Right renal pelvis (tissue), 4 donors: ENCODE data around the gene SERF2. TPM values are rescaled to one million over a fixed set of nuclear protein-coding genes. Genes with fewer than 3 reads are reported as not detected.
A peak's percentile ranks its signal among the peaks of the same experiment; 100 is the strongest.

ENCODE experiments used
- DNase-seq, 4 donors: peaks; one replicate each; pipeline ENCODE4 v3.0.0-alpha.2; 2013; ENCODE audit warnings: low read depth in 4 of 4, low spot score in 3 of 4, missing footprints in 1 of 4
- polyA plus RNA-seq, 4 donors: library from polyadenylated mRNA; unstranded; fragments of 120-200 nt; gene quantifications; one replicate each; pipeline ENCODE4 v1.2.1, GENCODE V29; 2013; ENCODE audit not compliant: insufficient read length in 4 of 4

The SERF2 gene
- 100 to 1,000 TPM; 602 to 717 (median 629) TPM for polyA plus RNA-seq

DNA sequence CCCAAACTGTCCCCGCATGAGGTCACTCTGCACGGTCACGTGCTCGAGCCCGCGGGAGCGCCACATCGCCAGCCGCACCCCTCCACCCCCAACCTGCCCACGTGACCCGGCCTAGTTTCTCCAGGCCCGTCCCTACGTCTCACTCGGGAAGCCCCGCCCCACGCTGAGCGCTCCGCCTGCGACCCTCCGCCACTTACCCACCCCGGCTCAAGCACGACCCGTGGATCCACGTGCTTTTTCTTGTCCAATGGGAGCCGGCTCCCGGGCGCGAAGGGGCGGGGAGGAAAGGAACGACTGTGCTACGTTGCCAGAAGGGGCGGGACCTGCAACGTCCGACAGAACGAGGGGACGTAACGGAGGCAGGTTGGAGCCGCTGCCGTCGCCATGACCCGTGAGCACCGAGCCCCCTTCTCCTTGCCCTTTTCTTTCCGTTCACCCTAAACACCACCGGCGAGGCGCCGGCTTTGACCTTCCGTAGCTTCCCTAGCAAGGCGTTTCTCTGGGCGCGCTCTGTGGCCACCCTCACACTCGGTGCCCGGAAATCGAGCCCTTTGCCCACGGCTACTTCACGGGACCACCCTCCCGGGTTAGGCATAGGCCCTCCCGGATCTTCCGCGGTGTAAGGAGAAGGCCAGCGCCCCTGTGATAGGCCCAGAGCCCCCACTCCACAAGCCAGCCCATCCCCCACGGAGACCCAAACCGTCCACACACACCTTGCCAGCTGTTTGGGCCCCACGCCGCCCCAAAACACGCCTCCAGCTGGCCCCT lies at the start of gene SERF2:
TSS of gene SERF2 (plus strand) at position 328 of the 768 bp plus-strand sequence. CDS start at position 385, 57 bp downstream.
- DNase-seq, result peak; percentile 97 to 99 (median 98)

- DNase-seq, result peak; percentile 80 to 88 (median 82)
These were observed 45.7 kb upstream of the SERF2 start, which contains the start of gene PDIA3 for GRCh38 chr15:43746245-43746902. Gene PDIA3, plus strand, starts transcription at chr15:43746438. Its CDS starts 102 bp downstream, at chr15:43746540.

DNA sequence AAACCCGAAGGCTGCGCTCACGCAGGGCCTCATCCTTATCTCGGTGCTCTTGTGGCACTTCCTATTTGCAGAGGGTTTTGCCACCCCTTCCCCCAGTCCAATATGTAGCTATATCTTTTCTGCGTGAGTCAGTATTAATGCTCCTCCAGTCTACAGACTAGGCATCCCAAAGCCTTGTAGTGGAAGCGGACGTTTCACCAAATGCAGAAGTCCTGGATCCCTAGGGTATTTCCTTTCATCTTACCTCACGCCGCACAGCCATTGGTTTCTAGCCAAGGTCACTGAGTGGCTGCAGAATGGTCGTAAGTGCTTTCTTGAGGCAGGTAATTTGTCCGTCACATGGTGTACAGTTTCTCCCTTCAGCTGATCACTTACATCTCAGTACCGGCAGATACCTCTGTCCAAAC lies 45.2 kb upstream of the SERF2 start:
- peak in 2 of 4 donors; percentile 8 to 30 for DNase-seq

DNA sequence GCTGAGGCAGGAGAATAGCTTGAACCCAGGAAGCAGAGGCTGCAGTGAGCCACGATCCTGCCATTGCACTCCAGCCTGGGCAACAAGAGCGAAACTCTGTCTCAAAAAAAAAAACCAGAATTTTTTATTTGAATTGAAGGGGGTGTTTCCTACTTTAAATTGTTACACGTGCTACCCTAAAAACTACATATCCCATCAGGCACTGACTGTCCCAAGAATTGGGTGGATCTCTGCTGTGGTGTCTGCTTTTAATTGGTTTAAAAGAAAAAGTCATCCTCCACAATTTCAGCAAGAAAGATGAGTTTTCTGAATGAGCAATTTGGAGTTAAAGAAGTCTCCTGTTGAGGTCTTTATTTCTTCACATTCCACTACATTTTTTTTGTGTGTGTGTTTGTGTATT lies 43.7 kb upstream of the SERF2 start:
- no peak for DNase-seq

DNA sequence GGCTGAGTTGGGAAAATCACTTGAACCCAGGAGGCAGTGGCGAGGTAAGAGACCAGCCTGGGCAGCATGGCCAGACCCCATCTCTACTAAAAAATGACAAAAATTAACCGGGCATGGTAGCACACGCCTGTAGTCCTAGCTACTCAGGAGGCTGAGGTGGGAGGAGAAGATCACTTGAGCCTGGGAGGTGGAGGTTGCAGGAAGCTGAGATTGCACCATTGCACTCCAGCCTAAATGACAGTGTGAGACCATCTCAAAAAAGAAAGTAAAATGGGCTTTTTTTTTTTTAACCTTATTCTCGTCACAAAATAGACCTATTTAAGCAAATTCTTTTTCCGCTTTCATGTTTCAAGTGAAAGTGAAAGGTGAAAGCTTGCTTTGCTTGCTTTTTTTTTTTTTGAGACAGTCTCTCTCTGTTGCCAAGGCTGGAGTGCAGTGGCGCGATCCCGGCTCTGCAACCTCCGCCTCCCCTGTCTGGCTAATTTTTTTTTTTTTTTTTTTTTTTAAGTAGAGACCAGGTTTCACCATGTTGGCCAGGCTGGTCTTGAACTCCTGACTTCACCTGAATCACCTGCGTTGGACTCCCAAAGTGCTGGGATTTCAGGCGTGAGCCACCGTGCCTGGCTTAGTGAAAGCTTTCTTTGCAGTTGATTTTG lies 42.3 kb upstream of the SERF2 start:
- no peak for DNase-seq

DNA sequence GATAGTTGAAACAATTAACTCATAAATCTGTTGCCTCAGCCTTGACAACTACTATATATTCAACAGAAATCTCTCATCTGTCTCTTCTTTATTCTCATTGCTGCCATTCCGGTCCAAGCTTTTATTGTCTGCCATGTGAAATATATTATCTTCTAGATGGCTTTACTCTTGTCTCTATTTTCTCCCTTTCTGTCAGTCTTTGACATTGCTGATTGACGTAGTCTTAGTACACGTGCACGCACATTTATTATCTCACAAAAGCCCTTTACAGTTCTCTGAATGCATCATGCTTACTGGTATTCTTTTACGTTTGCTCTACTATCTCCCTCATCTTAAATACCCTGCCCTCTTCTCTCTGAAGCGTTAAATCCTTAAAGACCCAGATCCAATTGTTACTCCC lies 40.2 kb upstream of the SERF2 start:
- DNase-seq, result no peak

DNA sequence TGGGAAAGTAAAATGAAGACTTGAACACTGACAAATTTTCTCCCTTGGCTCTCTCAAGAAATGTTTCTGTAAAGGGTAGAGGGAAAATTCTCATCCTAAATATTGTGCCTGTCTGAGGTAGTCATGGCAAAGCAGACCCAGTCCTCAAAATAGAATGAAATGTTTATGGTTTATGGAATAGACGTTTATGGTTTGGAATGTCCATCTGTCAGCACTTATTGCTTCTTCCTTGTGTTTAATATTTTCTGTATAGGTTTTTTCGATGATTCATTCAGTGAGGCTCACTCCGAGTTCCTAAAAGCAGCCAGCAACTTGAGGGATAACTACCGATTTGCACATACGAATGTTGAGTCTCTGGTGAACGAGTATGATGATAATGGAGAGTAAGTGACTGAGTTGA lies 29.3 kb upstream of the SERF2 start:
- no peak for DNase-seq

- DNase-seq, result no peak
These were observed 28.2 kb upstream of the SERF2 start for GRCh38 chr15:43763819-43764446.

GRCh38 chr15:43769584-43770228 lies 22.4 kb upstream of the SERF2 start:
- no peak for DNase-seq

- DNase-seq, result no peak
These were observed 20.3 kb upstream of the SERF2 start for GRCh38 chr15:43771816-43772215.

- no peak for DNase-seq
These were observed 19.5 kb upstream of the SERF2 start for GRCh38 chr15:43772624-43773023.

DNA sequence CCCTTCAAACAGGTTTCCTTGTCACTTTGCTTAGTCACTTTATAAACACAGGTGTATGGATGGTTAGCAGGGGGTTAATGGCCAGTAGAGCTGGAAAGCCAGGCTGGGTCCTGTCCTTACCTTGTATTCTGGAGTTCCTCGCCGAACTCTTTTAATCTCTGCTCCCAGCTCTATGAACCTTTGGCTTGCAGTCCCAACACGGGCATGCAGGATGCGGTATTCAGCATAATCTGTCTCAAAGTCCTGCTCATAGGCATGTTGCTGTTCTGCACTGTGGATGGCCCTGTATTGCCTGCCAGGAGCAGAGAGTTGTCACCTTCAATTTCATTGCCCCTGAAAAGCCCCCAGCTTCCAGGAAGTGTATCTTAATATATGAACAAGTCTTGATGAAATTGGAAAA lies 18.1 kb upstream of the SERF2 start:
- no peak for DNase-seq

- DNase-seq, result no peak
These were observed 16.6 kb upstream of the SERF2 start for GRCh38 chr15:43775411-43775965.

DNA sequence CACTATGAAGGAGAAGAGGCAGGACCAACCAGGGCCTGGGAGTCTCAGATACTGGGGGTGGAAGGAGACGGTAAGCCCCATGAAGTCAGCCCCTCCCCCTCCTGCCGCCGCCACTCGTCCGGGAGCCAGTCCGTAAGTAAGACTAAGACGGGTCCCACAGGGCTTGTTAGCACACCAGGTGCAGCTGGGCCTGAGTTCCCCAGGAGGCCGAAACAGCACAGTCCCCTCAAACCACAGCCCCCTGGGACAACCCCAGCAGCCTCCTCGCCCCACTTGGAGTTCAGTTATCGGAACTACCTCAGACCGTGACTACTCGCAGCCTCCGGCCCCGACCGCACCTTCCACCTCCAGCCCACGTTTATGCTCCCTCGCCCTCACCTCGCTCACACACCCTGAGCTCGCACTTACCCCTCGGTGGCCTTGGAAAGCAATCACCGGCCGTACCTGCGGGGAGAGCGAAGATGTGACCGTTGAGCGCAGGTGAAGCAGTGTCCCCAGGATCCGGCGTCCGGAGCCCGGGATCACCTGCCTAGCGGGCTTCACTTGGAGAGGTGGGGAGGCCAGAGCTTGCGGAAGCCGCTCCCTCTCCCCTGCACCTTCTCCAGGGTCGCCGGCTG lies 15.9 kb upstream of the SERF2 start:
- DNase-seq, result no peak

DNA sequence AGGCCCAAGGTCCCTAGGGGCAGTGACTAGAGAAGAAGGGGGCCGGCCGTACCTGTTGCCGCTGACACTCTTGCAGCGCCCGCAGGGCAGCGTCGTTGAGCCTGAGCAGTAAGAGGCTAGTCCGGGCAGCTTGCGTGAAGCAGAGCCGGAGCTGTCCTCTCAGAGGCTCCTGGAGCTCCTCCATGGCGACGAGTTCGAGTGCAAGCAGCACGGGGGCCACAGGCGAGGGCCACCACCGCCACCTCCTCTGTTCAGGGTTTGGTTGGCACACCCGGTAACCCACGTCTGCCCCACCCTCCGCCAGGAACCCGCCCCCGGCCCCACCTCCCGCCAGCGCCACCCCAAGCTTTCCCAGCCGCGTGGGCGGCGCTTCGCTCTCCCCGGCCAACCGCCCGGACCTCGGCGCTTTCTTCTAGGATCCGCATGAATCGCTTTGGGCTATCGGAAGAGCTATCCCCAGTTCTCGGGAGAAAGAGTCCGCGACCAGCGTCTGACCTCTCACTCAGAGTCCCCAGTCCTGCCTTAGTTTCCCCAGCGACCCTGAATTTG lies 15.3 kb upstream of the SERF2 start, which contains the start of gene ELL3:
TSS of gene ELL3 (minus strand) at position 249 of the 549 bp plus-strand sequence. CDS start at position 184, 65 bp downstream.
- no peak for DNase-seq

DNA sequence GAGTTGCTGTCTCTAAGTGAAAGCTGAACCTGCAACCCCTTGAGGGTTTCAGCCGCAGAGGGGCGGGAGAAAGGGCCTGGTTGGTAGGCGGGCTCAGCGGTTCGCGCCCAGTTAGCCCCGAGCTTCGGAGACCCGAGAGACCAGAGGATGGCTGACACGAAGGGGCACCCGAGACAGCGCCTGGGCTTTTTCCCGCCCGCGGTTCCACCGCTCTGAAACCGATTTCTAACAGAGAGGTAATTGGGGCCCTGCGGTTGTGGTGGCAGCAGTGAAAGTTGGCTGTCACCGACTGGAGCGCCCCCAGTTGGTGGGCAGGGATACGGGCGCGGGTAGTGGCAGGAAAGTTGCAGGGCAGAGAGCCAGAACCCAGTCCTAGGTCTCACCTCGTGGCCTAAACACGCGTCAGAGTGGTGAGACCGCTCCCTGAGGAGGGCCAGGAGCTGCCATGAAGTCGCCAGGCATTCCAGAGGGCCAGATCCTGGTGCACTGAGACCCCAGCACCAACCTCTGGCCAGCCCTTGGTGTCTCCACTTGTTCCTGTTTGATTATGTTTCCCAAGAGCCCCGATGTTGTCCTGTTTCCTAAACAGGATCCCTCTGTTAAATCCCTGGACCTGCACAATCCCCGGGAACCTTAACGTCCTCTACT lies 14.7 kb upstream of the SERF2 start:
- peak in 1 of 4 donors; percentile 57 for DNase-seq

DNA sequence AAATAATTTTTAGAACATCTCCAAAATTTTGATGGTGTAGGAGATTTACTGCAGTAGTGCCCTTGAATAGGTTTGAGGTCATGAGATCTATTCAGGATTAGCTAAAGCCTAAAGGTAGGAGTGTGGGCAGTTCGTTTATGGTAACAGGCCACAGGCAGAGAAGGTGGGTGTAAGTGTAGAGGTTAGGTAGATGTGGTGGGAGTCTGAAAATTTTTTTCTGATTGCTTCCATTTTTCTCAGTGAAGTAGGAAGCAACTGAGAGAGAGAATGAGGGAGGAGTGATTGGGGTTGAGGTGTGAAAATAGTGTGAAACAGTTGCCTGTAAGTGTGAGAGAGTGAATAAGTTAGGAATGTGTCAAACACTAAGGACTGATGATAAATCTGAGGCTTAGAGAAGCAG lies 13.1 kb upstream of the SERF2 start:
- no peak for DNase-seq

GRCh38 chr15:43789409-43789808 lies 2.7 kb upstream of the SERF2 start:
- no peak for DNase-seq
